NAMALWA (cell line): ENCODE results near the gene B4GALNT3.

ENCODE experiments used
- DNase-seq: peaks from one replicate; pipeline ENCODE4 v3.0.0-alpha.2; 2015; ENCODE audit warnings: low spot score

Gene B4GALNT3

DNA sequence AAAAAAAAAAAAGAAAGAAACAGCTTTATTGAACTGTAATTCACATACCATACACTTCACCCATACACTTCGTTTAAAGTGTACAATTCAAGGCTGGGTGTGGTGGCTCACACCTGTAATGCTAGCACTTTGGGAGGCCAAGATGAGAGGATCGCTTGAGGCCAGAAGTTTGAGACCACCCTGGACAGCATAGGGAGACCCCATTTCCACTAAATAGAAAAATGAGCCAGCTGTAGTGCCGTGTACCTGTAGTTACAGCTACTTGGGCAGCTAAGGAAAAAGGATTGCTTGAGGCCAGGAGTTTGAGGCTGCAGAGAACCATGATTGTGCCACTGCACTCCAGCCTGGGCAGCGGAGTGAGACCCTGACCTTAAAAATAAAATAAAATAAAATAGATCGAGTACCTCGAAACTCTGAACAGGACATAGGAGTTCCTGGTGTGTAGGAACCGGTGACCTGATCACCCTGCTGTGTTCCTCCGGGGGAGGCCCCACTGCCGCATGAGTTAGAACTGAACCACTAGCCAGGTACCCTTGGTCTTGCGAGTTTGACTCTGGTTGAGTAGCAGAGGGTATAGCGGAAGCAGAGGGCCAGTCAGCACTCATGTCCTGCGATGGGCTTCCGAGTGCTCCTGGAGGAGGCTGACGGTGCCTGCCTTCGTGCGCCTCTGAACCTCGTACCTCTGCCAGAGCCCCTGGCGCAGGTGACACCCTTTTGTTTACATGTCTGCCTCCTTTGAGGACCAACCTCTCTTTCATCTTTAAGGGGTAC, 80.0 kb downstream of the B4GALNT3 start:
- no peak for DNase-seq

DNA sequence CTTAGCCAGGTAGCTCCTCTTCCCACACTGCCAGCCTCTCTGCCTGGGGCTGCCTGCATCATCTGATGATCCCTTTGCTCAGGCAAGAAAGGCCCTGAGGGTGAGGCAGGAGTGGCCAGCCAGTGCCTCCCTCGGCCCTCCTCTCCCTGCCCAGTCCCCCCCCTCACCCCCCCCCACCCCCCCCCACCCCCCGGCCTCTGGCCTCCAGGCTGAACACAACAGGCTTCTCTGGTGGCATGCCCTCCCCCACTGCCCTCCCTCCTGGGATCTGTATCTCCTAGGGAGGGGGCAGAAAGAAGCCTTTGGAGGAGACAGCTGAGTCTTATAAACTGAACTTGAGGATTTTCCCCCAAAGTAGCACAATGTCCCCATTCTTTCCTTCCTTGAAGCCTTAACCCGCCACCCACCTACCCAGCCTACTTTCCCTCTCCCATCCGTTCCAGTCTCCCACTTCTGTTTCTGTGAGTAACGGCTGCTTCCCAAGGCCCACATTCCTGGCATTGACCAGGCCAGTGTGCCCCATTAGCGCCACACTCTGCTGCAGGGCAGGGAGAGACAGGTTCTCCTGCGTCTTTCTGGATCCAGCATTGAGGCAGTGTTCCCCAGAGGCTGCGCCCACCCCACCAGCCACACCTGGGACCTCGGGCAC, 82.1 kb downstream of the B4GALNT3 start:
- DNase-seq: no peak

DNA sequence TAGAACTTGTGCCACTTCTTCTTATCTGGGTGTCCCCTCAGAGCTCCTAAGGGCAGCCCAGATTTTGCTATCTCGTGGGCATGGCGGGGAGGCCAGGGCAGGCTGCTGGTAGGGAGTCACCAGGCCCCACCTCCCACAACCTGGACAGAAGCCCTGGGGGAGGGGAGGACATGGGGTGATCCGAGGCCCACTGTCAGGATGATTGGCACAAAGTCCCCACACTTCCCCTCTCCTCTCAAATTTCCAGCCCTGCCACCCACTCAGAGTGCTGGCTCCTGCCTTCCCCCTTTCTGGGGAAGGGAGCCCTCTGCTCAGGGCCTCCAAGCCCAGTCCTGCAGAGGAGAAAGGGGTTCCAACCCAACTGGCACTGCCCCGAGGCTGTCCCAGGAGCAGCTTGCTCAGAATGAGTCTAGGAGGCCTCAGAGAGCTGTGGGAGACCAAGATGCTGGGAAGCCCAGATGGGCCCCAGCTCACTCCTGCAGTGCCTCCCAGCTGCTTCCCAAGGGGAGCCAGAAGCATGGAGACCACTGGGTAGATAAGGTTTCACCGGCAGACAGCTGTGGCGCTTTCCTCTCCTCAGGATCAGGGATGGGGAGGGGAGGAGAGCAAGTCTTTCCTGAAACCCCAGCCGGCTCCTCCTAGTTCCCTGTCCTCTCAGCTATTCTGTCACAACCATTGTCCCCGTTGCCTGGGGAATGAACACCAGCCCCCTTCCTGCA, 82.8 kb downstream of the B4GALNT3 start:
- no peak for DNase-seq

DNA sequence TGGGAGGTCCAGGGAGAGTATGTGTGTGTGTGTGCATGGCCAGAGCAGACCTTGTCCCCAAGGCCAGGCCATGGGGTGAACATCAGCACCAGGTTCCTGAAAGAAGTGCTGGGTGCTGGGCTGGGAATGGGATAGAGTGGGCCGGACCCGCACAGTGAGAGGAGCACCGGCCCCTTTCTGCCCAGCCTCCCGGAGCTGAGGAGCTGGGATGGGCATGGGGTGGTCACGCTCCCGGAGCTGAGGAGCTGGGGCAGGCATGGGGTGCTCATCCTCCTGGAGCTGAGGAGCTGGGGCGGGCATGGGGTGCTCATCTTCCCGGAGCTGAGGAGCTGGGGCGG, 83.3 kb downstream of the B4GALNT3 start:
- no peak for DNase-seq

DNA sequence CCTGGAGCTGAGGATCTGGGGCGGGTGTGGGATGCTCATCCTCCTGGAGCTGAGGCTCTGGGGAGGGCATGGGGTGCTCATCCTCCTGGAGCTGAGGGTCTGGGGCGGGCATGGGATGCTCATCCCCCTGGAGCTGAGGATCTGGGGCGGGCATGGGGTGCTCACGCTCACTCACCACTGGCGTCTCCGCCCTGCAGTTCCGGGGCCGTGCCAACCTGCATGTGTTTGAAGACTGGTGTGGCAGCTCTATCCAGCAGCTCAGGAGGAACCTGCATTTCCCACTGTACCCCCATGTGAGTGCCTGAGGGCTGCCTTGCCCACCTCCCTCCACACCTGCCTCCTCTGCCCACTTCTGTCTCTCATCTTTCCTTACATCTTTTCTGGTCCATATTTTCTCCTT, 84.4 kb downstream of the B4GALNT3 start:
- no peak for DNase-seq

DNA sequence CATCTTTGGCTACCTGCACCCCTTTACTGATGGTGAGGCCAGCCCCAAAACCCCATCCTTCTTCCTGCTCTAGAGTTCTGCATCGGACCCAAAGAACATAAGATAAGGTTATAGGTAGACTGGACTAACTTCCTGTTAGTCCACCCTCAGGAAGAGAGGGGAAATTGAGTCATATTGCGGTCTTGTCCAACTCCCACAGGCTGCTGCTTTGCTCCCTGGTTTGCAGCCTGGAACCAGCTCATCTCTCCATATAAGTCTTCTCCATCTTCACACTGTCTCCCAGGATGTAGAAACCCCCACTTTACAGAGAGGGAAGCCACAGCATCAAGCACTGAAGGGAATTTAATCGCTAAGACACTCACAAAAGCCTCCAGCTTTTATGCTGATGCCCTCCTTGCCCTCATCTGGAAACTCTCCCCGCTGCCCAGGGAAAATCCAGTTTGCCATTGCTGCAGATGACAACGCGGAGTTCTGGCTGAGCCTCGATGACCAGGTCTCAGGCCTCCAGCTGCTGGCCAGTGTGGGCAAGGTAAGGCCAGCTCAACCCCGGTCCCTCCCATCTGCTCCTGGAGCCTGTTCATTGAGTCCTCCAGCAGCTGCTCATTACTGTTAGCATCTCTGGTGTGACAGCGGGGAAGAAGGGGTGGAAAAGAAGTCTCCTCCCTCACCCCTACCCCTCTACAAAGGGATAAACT, 85.3 kb downstream of the B4GALNT3 start:
- no peak for DNase-seq

DNA sequence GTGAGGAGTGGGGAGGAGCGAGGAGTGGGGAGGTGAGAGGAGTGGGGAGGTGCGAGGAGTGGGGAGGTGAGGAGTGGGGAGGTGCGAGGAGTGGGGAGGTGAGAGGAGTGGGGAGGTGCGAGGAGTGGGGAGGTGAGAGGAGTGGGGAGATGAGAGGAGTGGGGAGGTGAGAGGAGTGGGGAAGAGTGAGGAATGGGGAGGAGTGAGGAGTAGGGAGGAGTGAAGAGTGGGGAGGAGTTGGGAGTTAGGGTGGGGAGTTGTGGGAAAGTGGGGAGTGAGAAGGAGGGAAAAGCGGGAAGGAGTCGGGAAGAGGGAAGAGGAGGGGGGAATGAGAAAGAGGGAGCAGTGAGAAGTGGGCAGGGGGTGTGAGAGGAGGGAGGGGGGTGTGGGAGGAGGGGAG, 86.1 kb downstream of the B4GALNT3 start:
- DNase-seq: no peak

DNA sequence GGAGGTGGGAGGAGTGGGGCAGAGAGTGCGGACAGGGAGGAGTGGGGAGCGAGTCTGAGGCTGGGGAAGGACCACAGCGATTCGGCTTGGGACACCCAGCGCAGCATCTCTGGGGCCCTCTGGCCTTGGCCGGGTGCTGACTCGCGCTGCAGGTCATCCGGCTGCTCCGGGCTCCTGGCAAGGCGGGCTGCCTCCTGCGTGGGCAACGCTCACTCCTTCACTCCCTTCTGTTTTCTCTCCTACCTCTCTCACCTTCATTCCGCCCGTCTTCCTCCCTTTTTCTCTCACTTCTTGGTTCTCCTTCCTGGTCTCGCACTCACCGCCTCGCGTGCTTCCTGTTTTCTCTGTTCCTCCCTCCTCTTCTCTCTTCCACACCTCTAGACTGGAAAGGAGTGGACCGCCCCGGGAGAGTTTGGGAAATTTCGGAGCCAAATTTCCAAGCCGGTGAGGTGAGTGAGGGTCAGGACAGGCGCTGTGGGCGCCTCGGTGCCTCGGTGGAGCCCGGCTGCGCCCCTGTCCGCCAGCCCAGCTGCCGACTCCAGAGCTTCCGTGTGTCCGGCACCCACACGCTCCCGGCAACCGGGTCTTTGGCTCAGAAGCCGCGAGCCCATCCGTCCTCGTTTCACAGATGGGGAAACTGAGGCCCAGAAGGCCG, 86.7 kb downstream of the B4GALNT3 start:
- DNase-seq: no peak

DNA sequence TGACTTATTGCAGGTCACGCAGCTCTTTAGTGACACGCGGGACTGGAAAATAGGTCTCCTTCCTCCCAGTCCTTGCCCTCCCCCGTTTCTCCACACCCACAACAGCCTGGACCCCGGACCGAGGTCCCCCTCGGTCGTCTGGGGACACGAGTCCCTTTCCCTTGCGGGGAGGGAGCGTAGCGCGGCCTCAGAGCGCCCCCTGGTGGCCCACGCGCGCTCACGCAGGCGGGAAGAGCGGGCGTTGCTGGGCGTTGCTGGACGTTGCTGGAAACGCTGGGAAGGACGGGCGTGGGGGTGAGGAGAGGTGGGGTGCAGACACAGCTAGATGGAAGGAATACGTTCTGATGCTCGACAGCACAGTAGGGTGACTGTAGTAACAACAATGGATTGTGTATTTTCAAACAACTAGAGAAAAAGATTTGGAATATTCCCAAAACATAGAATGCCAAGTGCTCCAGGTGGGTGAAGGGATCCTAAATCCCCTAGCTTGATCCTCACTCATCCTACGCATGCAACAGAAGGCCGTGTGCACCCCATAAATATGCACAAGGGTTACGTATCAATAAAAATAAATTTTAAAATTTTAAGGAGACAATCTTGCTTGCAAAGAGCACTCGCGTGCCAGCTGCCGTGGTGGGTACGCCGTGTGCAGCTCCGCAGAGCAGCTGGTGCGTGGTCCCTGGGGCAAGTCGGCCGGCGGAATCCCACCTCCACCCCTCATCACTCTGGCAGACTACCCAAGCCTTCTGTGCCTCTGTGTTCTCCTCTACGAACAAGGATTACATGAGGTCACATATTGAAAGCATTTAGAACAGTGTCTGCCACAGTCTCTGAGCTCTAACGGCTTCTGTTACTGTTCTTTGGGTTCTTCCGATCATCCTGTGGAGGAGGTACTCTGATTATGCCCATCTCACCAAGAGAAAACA, 87.4 kb downstream of the B4GALNT3 start:
- DNase-seq: peak; percentile 76

DNA sequence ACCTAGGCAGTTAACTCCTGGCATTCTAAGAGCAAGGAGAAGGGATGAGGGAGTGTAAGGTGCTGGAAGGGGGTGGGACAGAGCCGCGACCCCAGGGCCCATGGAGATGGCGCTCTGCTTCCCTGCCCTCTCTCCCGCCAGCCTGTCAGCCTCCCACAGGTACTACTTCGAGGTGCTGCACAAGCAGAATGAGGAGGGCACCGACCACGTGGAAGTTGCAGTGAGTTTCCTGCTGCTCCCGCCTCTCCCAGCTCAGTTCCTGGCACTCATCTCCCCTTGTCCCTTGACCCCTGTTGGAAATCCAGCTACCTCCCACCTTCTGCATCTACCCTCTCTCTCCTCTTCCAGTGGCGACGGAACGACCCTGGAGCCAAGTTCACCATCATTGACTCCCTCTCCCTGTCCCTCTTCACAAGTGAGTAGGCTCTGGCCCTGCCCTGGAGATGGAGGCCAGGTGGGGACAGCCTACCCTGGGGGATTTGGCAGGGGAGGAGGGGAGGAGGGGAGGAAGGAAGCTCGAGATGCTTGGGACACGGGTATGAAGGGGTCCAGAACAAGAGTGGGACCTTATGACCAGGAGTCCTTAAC, 88.2 kb downstream of the B4GALNT3 start:
- DNase-seq: no peak

DNA sequence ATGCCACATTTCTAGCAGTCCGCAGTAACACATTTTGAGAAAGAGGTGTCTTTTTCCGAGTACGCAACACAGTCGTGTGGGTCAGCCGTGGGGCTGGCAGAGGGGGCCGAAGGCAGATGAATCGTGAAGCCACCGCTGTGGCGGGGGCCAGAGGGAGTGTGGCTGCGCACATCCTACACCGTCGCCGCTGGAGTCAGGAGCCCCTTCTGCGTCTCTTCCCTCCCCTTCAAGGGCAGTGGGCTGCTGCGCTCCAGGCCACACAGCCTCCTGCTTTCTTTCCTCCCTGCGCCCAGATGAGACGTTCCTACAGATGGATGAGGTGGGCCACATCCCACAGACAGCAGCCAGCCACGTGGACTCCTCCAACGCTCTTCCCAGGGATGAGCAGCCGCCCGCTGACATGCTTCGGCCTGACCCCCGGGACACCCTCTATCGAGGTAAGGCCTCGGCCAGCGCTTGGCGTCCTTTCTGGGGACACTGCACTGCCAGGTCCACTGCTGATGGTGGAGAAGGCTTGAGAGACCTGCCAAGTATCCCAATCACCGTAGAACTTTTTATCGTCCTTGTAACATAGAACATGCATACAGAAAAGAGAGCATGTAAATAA, 89.8 kb downstream of the B4GALNT3 start:
- DNase-seq: no peak

DNA sequence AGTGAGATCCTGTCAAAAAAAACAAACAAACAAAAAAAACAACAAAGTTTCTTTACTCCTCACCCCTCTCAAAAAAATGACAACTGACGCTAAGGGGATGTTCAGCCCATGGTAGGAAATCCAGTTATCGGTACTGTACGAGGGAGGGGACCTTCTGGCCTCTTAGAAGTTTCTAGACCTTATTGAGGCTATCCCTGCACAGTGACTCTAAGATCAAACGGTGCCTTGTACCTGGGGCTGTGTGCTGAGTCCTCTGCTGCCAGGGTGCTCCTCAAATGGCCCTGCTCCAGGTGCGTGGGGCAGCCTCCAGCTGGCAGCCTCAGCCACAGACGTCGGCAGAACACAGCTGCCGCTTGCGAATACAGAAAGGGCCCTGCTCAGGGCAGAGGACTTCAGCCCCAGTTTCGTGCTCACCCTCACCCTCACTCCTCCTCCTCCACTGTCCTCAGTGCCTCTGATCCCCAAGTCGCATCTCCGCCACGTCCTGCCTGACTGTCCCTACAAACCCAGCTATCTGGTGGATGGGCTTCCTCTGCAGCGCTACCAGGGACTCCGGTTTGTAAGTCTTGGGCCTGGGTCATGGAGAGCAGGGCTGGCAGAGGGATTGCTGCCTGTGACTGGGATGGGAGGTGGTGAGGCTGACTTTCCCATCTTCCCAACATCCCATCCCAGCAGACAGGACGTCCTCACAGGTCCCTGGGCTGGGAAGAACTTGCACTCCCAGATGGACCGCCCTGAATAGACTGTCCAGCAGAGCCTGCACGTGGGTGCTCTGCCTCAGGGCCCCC, 90.9 kb downstream of the B4GALNT3 start:
- DNase-seq: no peak

DNA sequence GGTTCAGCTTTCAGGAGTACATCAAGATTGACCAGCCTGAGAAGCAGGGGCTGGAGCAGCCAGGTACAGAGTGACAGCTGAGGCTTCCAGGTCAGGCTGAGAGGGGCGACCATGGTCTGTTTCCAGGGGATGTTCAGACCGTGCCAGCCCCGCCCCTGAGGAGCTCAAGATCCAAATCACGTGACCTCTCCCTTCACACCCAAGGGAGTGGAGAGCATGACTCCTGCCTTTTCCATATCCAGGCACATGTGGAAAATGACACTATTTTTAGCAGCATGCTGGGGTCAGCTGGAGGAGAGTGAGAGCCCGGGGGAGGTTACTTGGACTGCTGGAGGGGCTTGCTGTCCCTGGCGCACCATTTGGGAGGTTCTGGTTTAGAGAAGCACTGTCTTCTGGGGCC, 92.7 kb downstream of the B4GALNT3 start:
- no peak for DNase-seq

DNA sequence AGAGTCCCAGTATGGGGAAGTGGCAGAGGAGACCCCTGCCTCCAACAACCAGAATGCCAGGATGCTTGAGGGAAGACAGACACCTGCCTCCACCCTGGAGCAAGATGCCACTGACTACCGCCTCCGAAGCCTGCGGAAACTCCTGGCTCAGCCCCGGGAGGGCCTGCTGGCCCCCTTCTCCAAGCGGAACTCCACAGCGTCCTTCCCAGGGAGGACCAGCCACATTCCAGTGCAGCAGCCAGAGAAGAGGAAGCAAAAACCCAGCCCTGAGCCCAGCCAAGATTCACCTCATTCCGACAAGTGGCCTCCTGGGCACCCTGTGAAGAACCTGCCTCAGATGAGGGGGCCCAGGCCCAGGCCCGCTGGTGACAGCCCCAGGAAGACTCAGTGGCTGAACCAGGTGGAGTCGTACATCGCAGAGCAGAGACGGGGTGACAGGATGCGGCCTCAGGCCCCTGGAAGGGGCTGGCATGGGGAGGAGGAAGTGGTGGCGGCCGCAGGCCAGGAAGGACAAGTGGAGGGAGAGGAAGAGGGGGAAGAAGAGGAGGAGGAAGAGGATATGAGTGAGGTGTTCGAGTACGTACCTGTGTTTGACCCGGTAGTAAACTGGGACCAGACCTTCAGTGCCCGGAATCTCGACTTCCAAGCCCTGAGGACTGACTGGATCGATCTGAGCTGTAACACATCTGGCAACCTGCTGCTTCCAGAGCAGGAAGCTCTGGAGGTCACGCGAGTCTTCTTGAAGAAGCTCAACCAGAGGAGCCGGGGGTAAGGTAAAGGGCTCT, 93.7 kb downstream of the B4GALNT3 start:
- DNase-seq: no peak

DNA sequence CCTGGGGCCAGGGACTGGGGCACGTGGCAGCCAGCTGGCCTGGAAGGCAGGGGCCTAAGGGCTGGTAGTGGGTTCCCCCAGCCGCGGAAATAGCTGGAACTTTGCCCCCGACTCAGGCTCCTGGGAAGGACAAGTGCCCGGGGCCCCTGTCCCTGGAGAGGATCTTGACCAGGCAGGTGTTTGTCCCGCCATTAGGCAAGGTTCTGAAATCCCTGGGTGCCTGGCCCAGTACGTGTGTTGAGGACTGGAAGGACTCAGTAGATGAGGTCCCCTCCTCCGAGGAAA, 94.2 kb downstream of the B4GALNT3 start:
- no peak for DNase-seq

DNA sequence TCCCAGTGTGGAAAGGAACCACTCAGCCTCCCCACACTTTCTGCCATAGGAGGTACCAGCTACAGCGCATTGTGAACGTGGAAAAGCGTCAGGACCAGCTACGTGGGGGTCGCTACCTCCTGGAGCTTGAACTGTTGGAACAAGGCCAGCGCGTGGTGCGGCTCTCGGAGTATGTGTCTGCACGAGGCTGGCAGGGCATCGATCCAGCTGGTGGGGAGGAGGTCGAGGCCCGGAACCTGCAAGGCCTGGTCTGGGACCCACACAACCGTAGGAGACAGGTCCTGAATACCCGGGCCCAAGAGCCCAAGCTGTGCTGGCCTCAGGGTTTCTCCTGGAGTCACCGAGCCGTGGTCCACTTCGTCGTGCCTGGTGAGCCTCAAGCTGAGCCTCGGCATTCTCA, 96.8 kb downstream of the B4GALNT3 start:
- DNase-seq: no peak

DNA sequence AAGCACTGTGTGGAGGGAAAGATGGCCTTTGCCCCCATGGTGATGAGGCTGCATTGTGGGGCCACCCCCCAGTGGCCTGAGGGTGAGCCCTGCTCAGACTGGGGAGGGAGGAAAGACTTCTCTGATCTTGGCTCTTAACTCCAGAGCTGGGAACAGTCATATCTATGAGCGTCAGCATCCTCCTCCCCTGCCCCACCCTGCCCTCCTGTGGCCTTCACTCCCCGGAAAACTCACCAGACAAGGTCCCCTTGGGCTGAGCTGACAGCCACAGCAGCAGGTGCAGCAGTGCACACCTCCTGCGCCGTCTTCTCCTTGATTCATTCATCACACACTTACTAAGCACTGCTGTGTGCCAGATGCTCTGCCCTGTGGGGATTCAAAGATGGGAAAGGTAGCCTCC, 98.8 kb downstream of the B4GALNT3 start:
- DNase-seq: no peak

DNA sequence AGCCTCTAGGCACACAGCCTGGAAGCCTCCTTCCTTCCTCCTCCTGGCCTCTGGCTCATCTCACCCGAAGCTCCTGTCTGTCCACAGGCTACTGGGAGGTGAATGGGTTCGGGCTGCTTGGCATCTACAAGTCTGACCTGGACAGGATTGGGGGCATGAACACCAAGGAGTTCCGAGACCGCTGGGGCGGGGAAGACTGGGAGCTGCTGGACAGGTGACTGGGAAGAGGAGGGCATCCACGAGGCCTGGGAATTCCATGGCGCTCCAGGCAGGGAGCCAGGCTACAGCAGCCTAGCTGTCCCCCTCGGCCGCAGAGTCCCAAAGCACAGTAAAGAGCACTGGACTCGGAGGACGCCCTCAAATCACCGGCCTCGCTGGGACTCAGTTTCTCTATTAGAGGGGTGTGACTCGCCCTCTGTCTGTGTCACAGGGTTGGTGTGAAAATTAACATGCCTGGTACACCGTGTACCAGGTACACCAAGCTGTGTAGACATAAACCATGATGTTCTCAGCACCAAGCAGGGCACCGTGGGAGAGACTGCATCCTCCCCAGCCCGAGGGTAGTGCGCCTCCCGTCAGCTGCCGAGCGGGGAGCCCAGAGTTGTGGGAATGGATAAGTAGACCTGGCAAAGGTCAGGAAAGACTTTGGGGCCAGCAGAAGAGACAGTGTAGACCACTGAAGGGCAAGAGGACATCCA, 99.6 kb downstream of the B4GALNT3 start:
- no peak for DNase-seq
